NCI-H146 treated with DMSO at 0.1 percent for 48 hours (cell line): ENCODE measurements around the gene DACT3.
"Not testable (repeated sequence)": the region's sequence is repeated elsewhere in the genome, so short reads cannot be mapped to it uniquely, and the experiment has no call there.

ENCODE experiments used
- DNase-seq: peaks from one replicate; lab custom pipeline; 2025; ENCODE audit not compliant: unreplicated experiment; lab: John Stamatoyannopoulos, UW

Gene DACT3

DNA sequence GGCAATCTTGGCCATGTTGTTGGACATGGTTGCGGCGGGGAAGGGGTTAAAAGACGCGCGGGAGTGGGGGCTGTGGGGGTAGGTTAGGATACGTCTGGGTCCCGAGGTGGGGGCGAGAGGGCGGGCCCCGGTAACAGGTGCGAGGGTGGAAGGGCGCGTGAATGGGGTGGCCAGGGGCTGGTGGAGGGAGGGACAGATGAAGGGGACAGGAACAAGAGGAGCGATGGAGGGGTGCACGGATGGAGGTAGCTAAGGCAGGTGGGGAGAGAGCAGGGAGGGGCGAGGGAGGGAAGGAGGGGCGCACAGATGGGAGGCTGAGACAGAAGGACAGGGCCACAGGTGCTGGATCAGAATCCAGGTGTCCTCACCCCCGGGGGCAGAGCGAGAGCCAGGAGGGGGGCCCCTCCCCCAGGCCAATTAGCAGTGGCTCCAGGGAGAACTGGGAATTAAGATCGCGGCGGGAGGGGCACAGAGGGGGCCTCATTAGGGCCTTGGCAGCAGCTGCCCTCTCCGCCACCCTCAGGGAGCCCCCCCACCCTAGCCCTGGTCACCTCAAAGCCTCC lies 26.2 kb downstream of the DACT3 start:
- DNase-seq = peak; percentile 78

- peak; percentile 72 for DNase-seq
Measured at GRCh38 chr19:46634045-46634655, 26.8 kb downstream of the DACT3 start.

DNA sequence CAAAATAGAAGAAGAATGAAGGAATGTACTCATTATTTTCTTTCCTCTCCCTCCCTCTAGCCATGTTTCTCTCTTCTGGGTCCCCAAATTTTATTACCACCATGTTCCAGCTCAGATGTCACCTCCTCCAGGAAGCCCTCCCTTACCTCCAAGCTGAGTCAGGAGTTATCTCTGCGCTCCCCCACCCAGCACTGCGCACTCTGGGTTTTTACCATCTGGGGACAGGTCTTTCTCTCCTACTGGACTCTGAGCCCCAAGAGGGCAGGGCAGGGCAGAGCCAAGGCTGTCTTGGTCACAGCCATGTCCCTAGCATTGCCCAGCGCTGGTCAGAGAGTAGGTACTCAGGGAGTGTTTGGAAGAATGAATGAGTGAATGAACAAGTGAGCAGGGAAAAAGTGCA lies 27.9 kb downstream of the DACT3 start:
- DNase-seq = no peak

- no peak for DNase-seq
Measured at GRCh38 chr19:46631481-46631880, 29.5 kb downstream of the DACT3 start.

- DNase-seq = no peak
Measured at GRCh38 chr19:46630586-46631205, 30.3 kb downstream of the DACT3 start.

- no peak for DNase-seq
Measured at GRCh38 chr19:46629546-46630025, 31.4 kb downstream of the DACT3 start.

- DNase-seq = not testable (repeated sequence)
Measured at GRCh38 chr19:46628970-46629369, 32.0 kb downstream of the DACT3 start.

DNA sequence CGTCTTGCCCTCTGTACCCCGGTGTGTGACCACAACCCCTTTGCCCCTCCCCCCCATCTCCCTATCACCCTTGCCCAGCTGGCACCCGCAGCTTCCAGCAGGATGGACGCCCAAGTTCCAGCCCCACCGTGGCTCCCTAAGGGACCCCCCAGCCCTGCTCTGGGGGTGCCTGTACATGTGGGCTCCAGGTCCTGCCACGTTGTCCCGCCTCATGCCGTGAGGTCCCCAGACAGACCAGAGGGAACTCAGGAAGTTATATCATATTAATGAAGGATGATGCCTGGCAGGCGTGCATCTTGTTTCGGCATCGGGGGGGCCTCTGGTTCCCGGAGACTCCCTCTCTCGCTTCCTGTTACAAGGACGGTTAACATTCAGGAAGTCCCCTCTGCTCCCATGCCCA lies 34.5 kb downstream of the DACT3 start:
- no peak for DNase-seq

- no peak for DNase-seq
Measured at GRCh38 chr19:46625731-46626130, 35.3 kb downstream of the DACT3 start.

DNA sequence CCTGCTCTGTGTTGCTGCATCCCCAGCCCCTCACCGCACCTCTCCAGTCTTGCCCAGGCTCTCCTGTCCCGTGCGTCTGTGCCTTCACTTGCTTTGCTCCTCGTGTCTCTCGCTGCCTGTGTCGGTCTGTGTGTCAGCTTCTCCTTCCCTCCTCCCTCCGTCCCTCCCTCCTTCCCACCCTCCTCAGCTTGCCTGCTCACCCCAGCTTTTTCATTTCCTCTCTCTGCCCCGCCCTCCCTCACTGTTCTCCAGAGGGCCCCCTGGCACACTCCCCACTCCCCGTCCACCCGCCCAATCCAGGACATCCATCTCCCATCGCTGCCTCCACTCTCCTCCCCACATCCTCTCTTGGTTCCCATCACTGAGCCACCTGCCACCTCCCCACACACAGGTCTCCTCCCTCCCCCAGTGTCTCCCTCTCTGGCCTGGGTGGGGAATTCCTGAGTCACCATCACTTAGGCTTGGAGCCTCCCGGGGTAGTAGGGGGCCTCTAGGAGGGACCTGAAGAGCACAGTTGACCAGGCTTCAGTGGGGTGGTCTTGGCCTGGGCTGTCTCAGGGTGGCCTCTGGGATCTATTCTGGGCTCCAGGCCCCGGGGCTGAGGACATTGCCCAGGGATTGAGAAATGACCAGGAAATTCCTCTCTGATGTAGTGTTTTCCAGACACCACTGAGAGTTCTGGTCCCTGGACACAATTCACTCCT lies 35.9 kb downstream of the DACT3 start, which contains the start of gene PTGIR:
Gene PTGIR, minus strand, starts transcription at position 132 of the 704 bp plus-strand sequence. CDS start 864 bp downstream, outside the sequence.
- DNase-seq = no peak

DNA sequence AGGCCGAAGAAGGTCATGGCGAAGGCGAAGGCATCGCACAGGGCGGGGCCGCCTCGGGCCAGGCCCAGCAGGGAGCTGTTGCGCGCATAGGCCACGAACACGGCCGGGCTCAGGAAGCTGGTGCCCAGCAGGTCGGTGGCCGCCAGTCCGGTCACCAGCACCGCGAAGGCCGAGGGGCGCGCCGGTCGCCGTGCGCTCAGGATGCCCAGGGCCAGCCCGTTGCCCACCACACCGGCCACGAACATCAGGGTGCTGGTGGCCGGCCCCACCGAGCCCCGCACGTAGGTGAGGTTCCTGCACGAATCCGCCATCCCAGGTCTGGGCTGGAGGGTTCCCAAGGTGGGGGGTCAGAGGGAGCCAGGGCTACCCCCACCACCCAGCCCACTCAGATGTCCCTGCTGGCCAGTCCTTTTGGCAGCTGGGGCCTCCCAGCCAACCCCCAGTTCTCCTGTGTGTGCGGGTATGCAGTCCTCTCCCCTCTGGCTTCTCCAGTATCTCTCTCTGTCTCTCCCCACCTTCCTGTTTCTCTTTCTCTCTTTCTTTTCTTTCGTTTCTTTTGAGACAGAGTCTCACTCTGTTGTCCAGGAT lies 37.0 kb downstream of the DACT3 start:
- no peak for DNase-seq

- DNase-seq = no peak
Measured at GRCh38 chr19:46622118-46622446, 38.9 kb downstream of the DACT3 start.

- DNase-seq = no peak
Measured at GRCh38 chr19:46621191-46622117, 39.5 kb downstream of the DACT3 start.

DNA sequence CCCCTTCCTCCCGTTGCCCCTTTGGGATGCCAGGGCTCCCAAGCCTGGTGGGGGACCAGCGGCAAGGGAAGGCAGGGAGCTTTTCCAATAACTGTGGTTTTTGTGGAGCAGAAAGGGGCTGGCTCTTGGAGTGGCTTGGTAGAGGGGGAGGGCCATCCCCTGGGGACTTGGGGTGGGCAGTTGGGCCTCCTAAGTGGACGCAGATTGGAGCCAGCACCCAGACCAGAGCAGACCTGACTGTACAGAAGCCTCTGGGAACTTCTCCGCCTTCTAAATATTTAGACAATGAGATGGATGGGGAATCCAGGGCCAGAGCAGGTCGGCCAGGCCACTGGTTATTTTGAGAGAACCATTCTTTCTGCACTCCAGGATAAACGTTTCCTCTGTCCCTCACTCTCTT lies 40.3 kb downstream of the DACT3 start:
- no peak for DNase-seq

GRCh38 chr19:46620267-46620666 lies 40.7 kb downstream of the DACT3 start:
- no peak for DNase-seq

DNA sequence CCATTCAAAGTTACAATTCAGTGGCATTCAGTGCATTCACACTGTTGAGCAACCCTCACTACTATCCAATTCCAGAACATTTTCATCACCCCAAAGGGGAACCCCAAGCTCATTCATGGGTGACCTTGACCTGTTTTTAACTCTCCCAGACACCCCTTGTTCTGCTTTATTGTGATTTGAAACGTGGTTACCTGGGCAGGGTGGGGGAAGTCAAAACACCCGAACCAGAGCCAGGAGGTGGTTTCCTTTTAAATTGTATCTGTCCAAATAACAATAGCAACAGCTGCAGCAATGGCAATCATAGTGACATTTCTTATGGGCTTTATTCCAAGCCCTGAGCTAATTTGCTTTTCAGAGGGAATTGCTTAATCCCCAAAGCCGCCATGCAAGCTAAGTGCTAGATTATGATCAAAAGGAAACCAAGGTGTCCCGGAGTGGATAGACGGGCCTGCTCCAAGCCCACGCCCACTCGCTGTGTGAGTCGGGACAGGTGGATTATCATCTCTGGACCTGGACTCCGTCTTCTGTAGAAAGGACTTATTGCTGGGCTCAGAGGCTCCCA lies 42.2 kb downstream of the DACT3 start:
- DNase-seq = peak; percentile 26

DNA sequence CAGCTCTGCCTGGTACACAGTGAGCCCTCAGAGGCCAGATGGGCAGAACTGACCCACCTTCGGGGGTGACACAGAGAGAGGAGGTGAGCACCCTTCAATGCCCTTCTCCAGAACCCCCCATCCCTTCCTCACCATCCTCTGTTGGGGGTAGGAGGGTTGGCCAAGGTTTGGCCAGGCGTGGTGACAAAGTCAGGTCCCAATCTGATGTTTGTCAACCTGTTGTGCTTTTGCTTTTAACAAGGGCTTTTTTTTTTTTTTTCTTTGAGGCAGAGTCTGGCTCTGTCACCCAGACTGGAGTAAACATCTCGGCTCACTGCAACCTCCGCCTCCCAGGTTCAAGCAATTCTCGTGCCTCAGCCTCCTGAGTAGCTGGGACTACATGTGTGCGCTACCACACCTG lies 43.4 kb downstream of the DACT3 start:
- no peak for DNase-seq

GRCh38 chr19:46616631-46617322 lies 44.2 kb downstream of the DACT3 start:
- peak; percentile 18 for DNase-seq

DNA sequence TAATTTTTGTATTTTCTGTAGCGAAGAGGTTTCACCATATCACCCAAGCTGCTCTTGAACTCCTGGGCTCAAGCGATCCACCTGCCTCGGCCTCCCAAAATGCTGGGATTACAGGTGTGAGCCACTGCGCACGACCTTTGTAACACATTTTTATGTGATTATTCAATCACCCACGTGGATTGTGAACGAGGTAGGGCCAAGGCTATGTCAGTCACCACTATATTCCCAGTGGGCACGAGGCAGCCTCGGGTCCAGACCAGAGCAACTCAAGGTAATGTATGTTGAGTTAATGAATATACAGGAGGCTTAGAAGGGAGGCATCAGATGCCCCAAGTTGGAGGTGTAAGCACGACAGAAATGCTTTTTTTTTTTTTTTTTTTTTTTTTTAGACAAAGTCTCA lies 45.0 kb downstream of the DACT3 start:
- DNase-seq = no peak
